ENCODE data around the gene NDUFB10. TPM values are rescaled to one million over a fixed set of nuclear protein-coding genes. Genes with fewer than 3 reads are reported as not detected.
A peak's percentile ranks its signal among the peaks of the same experiment; 100 is the strongest.
"Not testable (repeated sequence)": the region's sequence is repeated elsewhere in the genome, so short reads cannot be mapped to it uniquely, and the experiment has no call there.

NDUFB10 gene
- total and polyA plus RNA-seq, 2 donors = 71.2 to 308 TPM

GRCh38 chr16:1933097-1933661 lies 26.2 kb upstream of the NDUFB10 start:
- DNase-seq (ENCODE audit: extremely low spot score) = no peak
- no peak overlapping the region for H3K4me3 ChIP-seq (ENCODE audit: low read depth, low read length)
- no peak overlapping the region for H3K27ac ChIP-seq (ENCODE audit: low read depth)
- WGBS = 68% methylated on average over 23 of the region's 23 CpGs
- H3K36me3 ChIP-seq (ENCODE audit: insufficient read depth) = no peaks in the 10 kb centered on the region
- no peaks in the 10 kb centered on the region for H3K4me1 ChIP-seq (ENCODE audit: insufficient read depth)

GRCh38 chr16:1936945-1937479 lies 22.3 kb upstream of the NDUFB10 start:
- no peak for DNase-seq (ENCODE audit: extremely low spot score)
- Histone ChIP-seq H3K36me3 (ENCODE audit: insufficient read depth) (peaks cover 5% of the 10 kb centered on the region), H3K27ac (ENCODE audit: low read depth) (no peak overlapping the region), H3K4me1 (ENCODE audit: insufficient read depth) (no peaks in the 10 kb centered on the region), H3K4me3 (ENCODE audit: low read depth, low read length) (no peak overlapping the region)
- WGBS = 92% methylated on average over 11 of the region's 11 CpGs

GRCh38 chr16:1938316-1938715 lies 21.0 kb upstream of the NDUFB10 start:
- DNase-seq (ENCODE audit: extremely low spot score) = no peak
- peaks cover 5% of the 10 kb centered on the region for H3K36me3 ChIP-seq (ENCODE audit: insufficient read depth)
- H3K4me3 ChIP-seq (ENCODE audit: low read depth, low read length) = no peak overlapping the region
- H3K4me1 ChIP-seq (ENCODE audit: insufficient read depth) = no peaks in the 10 kb centered on the region
- 94% methylated on average over 10 of the region's 10 CpGs for WGBS
- H3K27ac ChIP-seq (ENCODE audit: low read depth) = no peak overlapping the region

- 93% methylated on average over 17 of the region's 17 CpGs for WGBS
- no peak overlapping the region for H3K4me3 ChIP-seq (ENCODE audit: low read depth, low read length)
- DNase-seq (ENCODE audit: extremely low spot score) = no peak
- H3K36me3 ChIP-seq (ENCODE audit: insufficient read depth) = peaks cover 5% of the 10 kb centered on the region
- H3K27ac ChIP-seq (ENCODE audit: low read depth) = no peak overlapping the region
- H3K4me1 ChIP-seq (ENCODE audit: insufficient read depth) = no peaks in the 10 kb centered on the region
Measured at GRCh38 chr16:1938910-1939309, 20.4 kb upstream of the NDUFB10 start.

GRCh38 chr16:1939833-1940232 lies 19.5 kb upstream of the NDUFB10 start:
- not testable (repeated sequence) for H3K4me3 ChIP-seq (ENCODE audit: low read depth, low read length)

GRCh38 chr16:1940273-1941161 lies 18.8 kb upstream of the NDUFB10 start:
- H3K4me3 ChIP-seq (ENCODE audit: low read depth, low read length) = no peak overlapping the region
- H3K36me3 ChIP-seq (ENCODE audit: insufficient read depth) = peaks cover 5% of the 10 kb centered on the region
- H3K4me1 ChIP-seq (ENCODE audit: insufficient read depth) = no peaks in the 10 kb centered on the region
- WGBS = 93% methylated on average over 23 of the region's 23 CpGs
- no peak overlapping the region for H3K27ac ChIP-seq (ENCODE audit: low read depth)
- no peak for DNase-seq (ENCODE audit: extremely low spot score)

More at GRCh38 chr16:1939833-1940232, 19.5 kb upstream of the NDUFB10 start:
- DNase-seq (ENCODE audit: extremely low spot score); H3K4me1 ChIP-seq (ENCODE audit: insufficient read depth); H3K27ac ChIP-seq (ENCODE audit: low read depth); H3K36me3 ChIP-seq (ENCODE audit: insufficient read depth): not testable (repeated sequence)
- WGBS = 95% methylated on average over 8 of the region's 8 CpGs

- no peak for DNase-seq (ENCODE audit: extremely low spot score)
- Histone ChIP-seq H3K4me1 (ENCODE audit: insufficient read depth) (no peaks in the 10 kb centered on the region), H3K4me3 (ENCODE audit: low read depth, low read length) (no peak overlapping the region), H3K36me3 (ENCODE audit: insufficient read depth) (peaks cover 5% of the 10 kb centered on the region), H3K27ac (ENCODE audit: low read depth) (no peak overlapping the region)
- WGBS = 84% methylated on average over 30 of the region's 30 CpGs
Measured at GRCh38 chr16:1941162-1942046, 17.9 kb upstream of the NDUFB10 start.

- Histone ChIP-seq H3K27ac (ENCODE audit: low read depth) (no peak overlapping the region), H3K4me1 (ENCODE audit: insufficient read depth) (no peaks in the 10 kb centered on the region), H3K36me3 (ENCODE audit: insufficient read depth) (peaks cover 5% of the 10 kb centered on the region), H3K4me3 (ENCODE audit: low read depth, low read length) (peak overlapping the region; percentile 74)
- WGBS = 18% methylated on average over 17 of the region's 17 CpGs
- DNase-seq (ENCODE audit: extremely low spot score) = no peak
Measured at GRCh38 chr16:1942047-1942809, 17.1 kb upstream of the NDUFB10 start.

- Histone ChIP-seq H3K27ac (ENCODE audit: low read depth) (peak within 1 kb of the TSS; percentile 79), H3K36me3 (ENCODE audit: insufficient read depth) (peaks cover 5% of the 10 kb centered on the region), H3K4me1 (ENCODE audit: insufficient read depth) (no peaks in the 10 kb centered on the region), H3K4me3 (ENCODE audit: low read depth, low read length) (peak within 1 kb of the TSS; percentile 74)
- peak; percentile 98 for DNase-seq (ENCODE audit: extremely low spot score)
- under 1% methylated on average over 77 of the region's 77 CpGs for WGBS
Measured at GRCh38 chr16:1942810-1943726, 16.3 kb upstream of the NDUFB10 start, which contains the start of gene MSRB1. Gene MSRB1, minus strand, starts transcription at chr16:1943199. Its CDS starts 43 bp downstream, at chr16:1943156.

- no peak for DNase-seq (ENCODE audit: extremely low spot score)
- Histone ChIP-seq H3K4me1 (ENCODE audit: insufficient read depth) (no peaks in the 10 kb centered on the region), H3K36me3 (ENCODE audit: insufficient read depth) (no peaks in the 10 kb centered on the region), H3K4me3 (ENCODE audit: low read depth, low read length) (no peak overlapping the region), H3K27ac (ENCODE audit: low read depth) (no peak overlapping the region)
- 93% methylated on average over 21 of the region's 21 CpGs for WGBS
Measured at GRCh38 chr16:1944612-1945199, 14.6 kb upstream of the NDUFB10 start.

- DNase-seq (ENCODE audit: extremely low spot score) = no peak
Measured at GRCh38 chr16:1945559-1946391, 13.6 kb upstream of the NDUFB10 start.

More at GRCh38 chr16:1945559-1946391, 13.6 kb upstream of the NDUFB10 start:
- 88% methylated on average over 19 of the region's 19 CpGs for WGBS
- H3K4me3 ChIP-seq (ENCODE audit: low read depth, low read length) = no peak overlapping the region
- no peaks in the 10 kb centered on the region for H3K36me3 ChIP-seq (ENCODE audit: insufficient read depth)
- no peak overlapping the region for H3K27ac ChIP-seq (ENCODE audit: low read depth)
- no peaks in the 10 kb centered on the region for H3K4me1 ChIP-seq (ENCODE audit: insufficient read depth)

Measured in urinary bladder (tissue), 4 donors.